Body of pancreas (tissue), 4 donors: ENCODE results near the gene TMEM270.

ENCODE experiments used
- CTCF ChIP-seq, 7 experiments: fragments of 450-650 bp in 4 of 7; fragments of 200-600 bp in 3 of 7; sonication (generic) in 3 of 7; IDR thresholded peaks; one replicate each; pipeline ENCODE4 v1.5.1; 2016 to 2019; ENCODE audit warnings: antibody characterized with exemption in 7 of 7
- POLR2A ChIP-seq, 3 donors: fragments of 450-650 bp; IDR thresholded peaks; one replicate each; pipeline ENCODE4 v1.6.1; 2016; ENCODE audit warnings: antibody characterized with exemption in 3 of 3, mild to moderate bottlenecking in 2 of 3

GRCh38 chr7:73840715-73841379 is 20.1 kb upstream of the TMEM270 start:
- TF ChIP-seq POLR2A (IDR thresholded peaks at IDR 0.05) (no peak), CTCF (IDR thresholded peaks at IDR 0.05) (no peak)
